NCI-H1694 treated with DMSO at 0.1 percent for 48 hours (cell line): Measurements from ENCODE around the gene PDZRN4.

ENCODE experiments used
- DNase-seq: peaks from one replicate; lab custom pipeline; 2025; lab: John Stamatoyannopoulos, UW

PDZRN4 gene

DNA sequence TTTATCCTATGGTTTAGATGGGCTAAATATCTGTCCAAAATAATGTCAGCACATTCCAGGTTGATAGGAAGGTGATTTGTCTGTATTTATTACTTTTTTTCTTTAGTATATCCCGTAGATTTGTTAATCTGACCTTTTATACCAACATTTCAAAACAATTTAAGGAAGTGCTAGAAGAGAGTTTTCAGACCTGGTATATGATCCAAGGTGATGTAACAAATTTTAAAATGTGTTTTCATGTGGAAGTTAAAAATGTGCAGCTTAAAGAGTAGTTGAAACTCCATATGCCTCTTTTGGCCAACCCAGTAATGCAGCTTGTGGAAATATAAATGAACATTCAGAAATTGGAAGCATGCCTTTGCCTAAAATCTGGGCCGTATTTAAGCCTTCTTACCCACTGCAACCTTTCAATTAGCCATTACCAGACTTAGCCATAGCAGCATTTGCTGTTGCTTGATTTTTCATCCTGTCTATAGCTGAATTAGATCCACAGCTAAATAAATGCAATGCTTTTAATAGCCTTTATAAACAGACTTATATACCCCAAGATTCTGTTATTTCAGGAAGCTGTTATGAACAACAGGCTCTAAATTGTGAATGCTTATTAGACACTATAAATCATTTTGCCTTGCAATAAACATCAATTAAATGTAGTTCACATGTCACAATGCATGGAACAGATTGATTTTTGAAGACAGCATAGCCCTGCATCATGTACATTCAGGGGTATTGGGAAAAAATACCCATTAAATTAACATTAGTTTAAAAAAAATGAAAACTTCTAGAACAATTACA lies 271.2 kb downstream of the PDZRN4 start:
- peak; percentile 39 for DNase-seq

DNA sequence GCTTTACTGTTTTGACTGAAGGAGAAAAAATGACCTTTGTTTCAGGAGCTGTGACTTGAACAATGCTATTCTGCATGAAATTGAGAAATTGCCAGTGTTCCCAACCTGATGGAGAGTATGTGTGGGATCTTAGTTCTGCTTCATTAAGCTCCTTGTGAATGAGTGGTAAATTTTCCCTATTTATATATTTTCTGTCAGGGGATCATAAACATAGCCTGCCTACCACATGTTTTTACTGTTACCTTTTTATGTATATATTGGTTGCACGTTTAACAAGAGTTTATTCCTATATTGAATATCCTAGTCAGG lies 271.7 kb downstream of the PDZRN4 start:
- DNase-seq, result peak; percentile 33

DNA sequence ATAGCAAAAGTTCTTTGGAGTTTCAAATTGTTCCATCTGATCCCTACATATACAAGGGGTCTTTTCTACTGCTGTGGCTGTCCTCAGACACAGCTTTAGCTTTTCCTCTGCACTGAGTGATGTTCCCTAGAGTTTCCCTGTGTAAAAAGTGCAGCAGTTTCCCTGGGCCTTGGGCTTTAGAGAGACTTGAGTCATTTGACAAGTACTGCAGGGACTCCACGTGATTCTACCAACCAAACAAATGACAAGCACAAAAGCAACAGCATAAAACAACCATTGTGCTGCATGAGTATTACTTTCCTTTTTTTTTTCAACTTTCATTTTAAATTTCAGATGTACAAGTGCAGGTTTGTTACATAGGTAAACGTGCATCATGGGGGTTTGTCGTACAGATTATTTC lies 272.8 kb downstream of the PDZRN4 start:
- DNase-seq, result no peak

DNA sequence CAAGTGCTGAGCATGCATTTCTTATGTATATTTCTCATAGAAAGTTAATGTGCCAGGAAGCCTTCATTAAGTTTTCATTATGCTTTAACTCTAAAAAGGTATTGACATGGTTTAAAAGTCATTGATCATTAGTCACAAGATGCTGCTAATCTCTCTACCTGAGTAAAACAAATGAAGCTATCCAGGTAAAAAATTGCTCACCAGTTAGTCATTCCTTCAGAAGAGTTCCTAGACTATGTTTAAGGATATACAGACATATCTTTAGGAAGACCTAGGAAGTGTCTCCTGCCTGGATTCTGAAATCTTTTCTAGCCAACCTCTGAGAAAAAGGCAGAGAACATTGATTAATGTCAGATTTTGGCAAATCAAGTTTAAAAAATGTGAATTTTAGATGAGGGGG lies 274.2 kb downstream of the PDZRN4 start:
- DNase-seq, result no peak

DNA sequence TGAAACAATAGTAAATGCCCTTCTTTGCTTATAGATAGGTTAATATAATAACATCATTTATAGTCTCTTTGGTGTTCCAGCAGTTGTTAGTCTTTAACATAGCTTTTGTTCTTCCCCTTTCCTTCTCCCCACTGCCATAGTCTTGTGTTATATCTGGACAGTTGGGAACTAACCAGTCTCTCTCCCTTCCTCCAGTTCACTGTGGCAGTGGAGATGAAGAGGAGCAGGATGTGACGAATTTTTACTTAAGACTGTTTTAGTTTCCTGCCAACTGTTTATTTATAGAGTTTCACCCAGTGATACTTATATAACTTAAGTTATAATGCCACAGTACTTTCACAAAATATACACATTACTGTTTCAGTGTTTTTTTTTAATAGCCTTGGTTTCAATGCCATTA lies 277.4 kb downstream of the PDZRN4 start:
- no peak for DNase-seq

DNA sequence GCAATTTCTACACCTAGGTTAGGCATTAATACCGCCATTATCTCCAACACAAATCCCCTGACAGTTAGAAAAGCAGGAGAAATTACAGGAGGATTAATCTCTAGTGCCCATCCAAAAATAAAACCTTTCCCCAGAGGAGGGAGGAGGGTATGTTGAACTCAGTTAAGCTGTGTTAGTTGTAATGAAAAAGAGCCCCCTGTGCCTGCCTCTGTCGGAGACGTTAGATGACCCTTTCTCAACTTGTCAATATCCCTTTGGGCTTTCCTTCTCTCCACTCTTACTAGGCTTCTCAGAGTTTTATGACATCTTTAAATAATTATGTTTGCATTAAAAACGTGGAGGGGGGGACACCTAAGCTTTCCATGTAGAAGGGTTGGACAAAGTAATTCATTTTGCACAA lies 278.2 kb downstream of the PDZRN4 start:
- no peak for DNase-seq

DNA sequence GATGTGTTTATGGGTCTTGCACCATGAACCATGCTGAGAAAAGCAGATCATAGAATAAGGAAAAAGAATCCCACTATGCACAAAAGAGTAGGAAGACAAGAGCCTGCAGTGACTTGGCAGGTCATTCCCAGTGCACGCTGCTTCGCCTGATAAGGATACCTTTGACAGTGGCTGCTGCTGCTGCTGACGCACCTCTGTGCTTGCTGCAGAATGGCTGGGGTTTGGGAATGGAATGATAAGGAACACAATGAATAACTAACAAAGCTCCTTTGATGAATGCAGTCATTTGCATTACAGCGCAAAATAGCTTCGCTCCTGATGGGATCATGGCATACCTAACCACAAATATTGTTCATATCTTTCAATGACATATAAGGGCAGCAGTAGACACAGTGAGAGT lies 278.7 kb downstream of the PDZRN4 start:
- DNase-seq, result no peak

DNA sequence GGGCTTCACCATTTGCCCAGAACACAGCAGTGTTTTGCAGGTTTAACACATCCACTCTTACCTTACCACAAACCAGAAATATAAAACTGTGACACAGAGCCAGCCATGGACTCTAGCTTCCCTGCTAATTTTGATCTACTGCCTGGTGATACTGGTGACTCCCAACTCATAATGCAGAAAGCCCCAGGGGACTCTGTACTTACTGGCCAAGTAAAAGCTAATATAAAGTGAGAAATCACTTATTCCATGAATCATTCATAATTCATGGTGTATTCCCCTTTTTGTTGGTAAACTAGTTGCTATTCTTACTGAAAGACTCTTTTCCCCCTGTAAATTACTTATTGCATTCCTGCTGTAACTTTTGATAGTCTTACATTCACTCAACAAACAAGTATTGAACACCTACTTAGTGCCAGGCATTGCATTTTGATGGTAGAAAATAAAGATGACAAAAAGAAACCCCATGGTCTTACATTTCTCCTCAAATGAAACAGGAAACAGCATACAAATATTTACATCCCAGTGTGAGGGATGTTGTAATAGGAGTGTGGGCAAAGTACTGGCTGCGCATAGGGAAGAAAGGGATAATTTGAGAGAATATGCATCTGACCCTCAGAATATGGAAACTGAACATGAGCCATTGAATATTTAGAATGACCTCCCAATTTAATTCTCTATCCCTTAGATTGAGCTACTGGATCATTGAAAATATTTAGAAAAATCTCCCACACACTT lies 279.6 kb downstream of the PDZRN4 start:
- no peak for DNase-seq

DNA sequence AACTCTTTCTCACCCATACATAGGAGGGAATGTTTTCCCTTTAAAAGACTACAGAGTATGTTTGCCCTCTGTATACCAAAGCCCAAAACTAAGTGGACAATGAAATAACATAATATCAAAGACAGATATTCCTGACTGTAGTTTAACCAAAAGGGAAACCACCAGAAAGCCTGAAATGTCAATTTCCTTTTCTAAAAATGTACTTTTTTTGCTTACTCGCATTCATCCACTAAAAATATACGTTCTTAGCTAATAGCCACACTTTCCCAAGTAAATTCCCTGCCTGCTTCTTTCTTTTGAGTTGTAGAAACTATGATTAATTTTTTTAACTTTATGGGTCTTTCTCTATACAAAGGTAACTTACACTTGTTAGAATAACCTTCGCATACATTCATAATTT lies 280.2 kb downstream of the PDZRN4 start:
- DNase-seq, result no peak

DNA sequence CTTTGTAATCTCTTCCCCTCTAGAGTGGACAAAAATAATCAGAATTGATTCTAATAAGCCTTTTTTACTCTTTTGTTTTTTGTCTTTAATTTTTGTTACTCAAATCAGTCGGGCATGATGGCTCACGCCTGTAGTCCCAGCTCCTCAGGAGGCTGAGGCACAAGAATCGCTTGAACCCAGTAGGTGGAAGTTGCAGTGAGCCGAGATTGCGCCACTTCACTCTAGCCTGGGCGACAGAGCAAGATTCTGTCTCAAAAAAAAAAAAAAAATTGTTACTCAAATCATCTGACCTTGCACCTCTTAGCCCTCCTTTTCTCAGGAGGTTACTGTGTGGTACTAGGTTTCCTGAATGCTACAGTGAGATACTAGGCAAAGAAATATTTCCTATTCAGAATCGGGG lies 280.6 kb downstream of the PDZRN4 start:
- no peak for DNase-seq

DNA sequence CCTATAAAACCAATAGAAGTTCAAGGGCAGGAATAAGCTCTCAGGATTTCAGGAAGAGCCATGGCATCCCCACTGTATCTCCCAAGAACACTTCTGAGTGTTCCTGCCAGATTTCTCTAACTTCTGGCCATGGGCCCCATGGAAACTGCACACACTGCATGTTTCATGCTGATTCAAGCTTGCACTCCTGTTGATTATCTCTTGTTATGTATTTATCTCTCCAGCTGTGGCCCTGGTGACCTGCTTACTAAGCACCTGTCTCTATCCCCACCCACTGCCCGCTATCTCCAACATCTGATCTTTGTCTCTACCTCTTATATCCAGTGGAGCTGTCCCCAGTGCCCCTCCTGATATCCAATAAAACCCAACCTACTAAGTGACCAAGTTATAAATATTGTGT lies 285.3 kb downstream of the PDZRN4 start:
- no peak for DNase-seq

DNA sequence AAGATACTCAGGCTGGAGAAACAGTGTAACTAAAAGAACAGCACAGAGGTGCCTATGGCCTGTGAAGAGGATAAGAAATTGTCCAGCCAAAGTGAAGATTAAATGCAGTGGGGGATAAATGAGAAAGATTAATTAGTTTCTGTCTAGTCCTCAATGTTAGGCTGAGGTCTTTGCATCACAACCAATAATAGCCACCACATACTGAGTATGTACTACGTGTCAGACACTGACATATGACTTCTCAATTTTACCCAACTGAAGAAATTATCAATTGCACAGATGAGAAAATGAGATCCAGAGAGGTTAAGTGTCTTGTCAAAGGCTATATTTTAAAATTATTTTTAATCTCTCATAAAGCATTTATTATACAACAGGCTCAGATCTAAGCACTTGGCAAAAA lies 285.9 kb downstream of the PDZRN4 start:
- no peak for DNase-seq

DNA sequence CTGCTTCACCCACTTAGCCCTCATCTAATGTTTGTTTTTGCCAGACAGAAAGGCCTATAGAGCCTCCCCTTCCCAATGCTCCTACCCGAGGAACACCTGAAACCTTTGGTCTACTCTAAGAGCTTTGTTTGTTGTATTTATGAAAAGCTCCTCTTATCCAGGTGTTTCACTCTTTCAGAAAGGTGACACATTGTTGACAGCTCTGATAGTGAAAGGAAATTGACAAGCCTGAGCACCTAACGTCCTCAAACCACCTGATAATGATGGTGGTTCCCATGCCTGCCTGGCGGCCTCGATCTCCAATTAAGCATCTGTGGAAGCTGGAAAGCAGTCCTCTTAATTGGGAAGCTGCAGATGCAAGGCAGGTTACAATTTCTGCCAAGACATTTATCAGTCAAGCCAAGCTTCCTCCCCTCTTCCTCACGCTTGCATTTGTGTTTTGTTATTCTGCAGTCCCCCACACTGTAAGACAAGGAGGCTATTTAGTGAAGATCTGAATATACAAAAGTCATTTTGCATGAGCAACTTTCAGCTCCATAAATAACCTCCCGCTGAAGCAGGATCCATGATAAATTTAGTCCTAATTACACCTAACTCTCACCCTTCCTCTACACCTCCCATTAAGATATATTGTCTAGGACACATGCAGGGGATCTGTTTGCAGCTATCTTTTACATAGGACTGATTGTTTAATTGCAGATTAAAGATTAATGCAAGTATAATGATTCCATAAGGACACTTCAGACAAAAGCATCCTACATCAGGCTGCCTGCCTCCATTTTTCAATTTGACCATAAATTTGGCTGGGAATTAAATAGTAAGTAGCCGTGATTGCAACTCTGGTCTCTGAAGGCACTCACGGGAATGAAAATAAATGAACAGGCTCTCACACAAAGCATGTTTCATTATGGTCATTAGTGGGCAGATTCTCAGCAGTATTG lies 288.6 kb downstream of the PDZRN4 start:
- DNase-seq, result no peak

DNA sequence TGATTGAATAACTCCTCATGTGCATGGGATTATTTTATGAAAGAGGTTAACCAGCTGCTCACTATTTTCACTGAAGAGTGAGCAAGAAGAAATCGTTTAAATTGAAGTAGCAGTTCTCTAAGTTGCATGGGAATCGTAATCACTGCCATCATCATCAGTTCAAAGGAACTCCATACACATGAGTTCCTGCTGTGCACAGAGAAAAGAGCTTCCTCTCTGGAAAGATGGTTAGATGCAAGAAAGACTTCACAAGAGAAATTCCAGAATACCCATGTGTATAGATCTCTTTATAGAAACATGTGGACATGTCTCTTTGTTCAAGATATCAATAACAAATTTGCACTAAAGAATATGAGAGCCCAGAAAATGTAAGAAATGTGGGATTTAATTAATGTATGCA lies 291.3 kb downstream of the PDZRN4 start:
- DNase-seq, result no peak

DNA sequence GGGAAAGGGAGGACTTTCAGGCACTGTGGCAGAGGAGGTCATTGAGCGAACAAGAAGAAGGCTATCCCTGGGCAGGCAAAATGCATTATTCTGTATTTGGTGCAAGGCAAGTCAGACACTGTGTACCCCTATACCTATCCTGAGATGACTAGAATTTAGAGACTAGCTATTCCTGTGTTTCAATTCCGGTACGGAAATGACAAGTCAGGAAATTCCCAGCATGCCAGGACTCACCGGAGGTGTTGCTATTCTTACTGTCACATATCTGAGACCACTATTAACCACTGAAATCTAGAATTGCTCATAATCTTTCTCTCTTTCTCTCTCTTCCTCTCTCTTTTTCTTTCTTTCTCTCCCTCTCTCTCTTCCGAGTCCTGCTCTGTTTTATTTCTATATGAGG lies 297.1 kb downstream of the PDZRN4 start:
- no peak for DNase-seq

DNA sequence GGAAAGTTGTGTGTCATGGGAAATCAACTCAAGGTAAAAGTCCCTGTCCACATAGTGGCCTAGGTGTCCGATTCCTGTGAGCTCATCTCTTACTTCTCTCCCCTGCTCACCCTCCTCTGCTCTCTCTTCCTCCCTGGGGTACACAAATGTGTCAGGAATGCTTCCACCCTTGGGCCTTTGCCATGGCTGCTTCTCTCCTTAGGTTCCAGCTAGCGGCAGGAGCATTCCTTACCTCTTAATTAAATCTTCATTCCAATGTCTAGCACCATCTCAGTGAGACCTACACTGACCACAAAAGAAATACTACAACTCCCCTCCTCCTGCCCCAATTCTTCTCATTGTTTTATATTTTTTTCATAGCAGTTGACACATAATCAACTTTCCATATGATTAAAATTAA lies 298.6 kb downstream of the PDZRN4 start:
- DNase-seq, result no peak

DNA sequence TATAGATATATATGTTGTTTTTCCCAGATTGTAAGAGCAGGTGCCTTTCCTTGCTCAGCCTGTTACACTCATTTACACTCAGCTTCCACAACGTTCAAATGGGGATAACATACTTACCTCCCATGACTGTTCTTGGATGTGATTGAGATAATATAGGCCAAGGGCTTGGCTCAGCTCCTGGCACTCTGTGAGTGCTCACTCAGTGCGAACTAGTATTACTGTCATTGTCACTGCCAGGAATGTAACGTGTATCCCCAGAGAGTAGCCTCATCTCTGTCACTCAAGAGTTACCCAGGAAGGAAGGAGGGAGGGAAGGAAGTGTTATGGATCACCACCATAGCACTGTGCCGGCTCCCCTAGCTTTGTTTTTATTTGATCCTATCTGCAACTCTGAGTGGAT lies 307.9 kb downstream of the PDZRN4 start:
- no peak for DNase-seq

DNA sequence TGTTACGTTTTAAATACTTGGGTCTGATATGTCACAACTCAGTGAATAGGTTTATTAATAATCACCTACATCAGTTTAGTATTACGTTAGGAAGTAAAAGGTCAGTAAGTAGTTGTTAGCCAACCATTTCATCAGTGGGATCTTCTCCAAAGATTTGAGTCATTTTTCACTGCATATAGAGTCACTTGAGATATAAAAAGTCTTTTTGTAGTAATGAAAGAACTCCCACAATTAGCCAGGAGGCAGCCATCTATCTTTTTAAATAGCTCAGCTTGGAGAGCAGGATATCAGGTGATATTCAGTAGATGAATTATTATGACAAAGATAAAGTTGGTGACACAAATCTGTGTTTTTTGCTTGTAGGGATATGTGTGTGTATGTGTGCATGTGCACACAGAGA lies 309.3 kb downstream of the PDZRN4 start:
- no peak for DNase-seq

DNA sequence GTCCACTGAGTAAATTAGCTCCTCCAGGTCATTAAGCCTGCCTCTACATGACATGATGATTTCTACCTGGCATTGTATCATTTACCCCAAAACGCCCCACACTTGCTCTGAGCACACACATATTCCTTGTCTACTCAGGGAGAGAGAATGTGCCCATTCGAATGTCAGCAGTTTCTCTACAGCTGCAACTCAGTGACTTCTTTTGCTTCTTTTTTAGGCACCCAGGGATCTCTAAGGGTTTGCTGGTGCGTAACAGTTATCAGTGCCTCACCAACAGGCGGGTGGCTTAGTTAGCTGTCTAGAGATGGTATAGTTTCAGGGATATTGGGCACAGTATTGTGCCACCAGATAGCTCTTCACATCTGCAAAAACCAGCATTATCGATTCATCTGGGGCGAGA lies 316.9 kb downstream of the PDZRN4 start:
- DNase-seq, result no peak

DNA sequence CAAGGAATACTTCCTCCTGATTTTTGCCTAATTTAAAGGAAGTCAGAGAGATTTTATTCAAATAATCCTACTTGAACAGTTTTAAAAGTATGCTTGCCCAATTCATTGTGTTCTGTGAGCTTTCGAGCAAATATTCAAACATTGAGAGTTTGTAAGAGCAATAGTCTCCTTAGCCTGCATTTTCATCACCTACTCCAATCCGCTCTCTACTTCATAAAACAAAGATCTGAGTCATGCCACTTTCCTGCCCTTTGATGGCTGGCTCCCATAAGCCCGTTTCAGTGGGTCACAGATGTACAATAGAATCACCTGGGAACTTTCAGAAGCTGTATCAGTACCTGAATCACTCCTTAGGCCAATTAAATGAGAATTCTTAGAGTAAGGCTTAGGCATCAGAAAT lies 319.2 kb downstream of the PDZRN4 start:
- DNase-seq, result no peak

DNA sequence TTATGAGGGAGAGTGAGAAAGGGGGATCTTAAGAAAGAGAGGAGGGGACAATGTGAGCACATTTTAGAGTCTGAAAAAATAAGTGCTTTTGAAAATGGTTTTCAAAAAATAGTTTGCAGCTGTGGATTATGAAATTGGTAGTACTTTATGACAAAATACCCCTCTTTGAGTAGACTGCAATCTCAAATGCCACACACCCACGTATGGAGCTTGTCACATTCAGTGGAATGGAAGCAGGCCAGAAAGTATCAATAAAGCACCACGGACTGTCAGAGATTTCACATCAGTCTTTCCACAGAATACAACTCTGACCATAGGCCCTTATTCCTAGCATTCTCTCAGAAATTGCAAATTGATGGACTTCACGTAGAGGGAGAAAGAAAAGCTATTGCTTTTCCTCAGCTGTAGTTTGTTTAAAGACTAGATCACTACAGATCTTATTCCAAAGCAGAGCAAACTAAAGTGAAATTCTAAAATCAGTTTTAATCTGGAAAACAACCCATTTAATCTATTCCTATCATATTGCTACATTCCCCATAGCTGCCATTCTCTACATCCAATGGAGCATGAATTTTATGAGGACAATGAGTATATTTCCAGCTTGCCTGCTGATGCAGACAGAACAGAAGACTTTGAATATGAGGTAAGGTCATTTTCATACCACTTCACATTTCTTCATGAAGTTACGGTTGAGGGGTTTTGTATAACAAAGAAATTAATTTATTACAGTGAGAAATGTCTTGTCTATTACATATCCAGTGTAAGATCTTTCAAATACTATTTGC lies 321.3 kb downstream of the PDZRN4 start:
- DNase-seq, result no peak

DNA sequence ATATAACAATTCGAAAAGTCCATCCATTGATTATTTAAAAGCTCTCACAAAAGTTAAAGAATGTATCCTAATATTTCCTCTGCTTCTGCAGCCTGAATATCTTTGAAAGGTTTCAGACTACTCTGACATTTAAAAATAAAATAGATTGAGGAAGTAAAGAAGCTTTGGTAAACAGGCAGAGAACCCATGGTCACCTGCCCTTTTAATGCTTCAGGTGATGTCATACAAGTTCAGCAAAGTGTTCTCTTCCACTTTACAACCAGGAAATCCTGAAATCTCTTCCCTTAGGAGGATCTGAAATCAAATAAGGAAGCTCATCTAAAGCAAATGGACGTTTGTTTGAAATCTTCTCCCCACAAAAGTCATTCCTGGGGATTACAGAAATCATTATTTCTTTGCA lies 322.4 kb downstream of the PDZRN4 start:
- no peak for DNase-seq
